Thymus (tissue), 11 donors: ENCODE measurements around the gene PHC2. TPM values are rescaled to one million over a fixed set of nuclear protein-coding genes. Genes with fewer than 3 reads are reported as not detected.

Experiments used
- DNase-seq, 9 donors: peaks; one replicate each; pipeline ENCODE4 v3.0.0-alpha.2; 2013; ENCODE audit warnings: low spot score in 9 of 9, low read depth in 6 of 9, missing footprints in 1 of 9
- H3K27ac ChIP-seq, 2 donors: one replicate each; pipeline ENCODE4 v1.5.1; 2013; ENCODE audit warnings: control low read depth in 1 of 2, low read depth in 1 of 2, low read length in 1 of 2, mild to moderate bottlenecking in 1 of 2, moderate library complexity in 1 of 2
- H3K27me3 ChIP-seq, 2 donors: one replicate each; pipeline ENCODE4 v1.5.1; 2013; ENCODE audit warnings: low read length in 1 of 2; ENCODE audit not compliant: control insufficient read depth in 2 of 2, insufficient read depth in 1 of 2
- H3K36me3 ChIP-seq, 2 donors: one replicate each; pipeline ENCODE4 v1.5.1; 2013; ENCODE audit warnings: low read length in 1 of 2, mild to moderate bottlenecking in 1 of 2, moderate library complexity in 1 of 2; ENCODE audit not compliant: control insufficient read depth in 2 of 2, insufficient read depth in 2 of 2
- H3K4me1 ChIP-seq, 2 donors: one replicate each; pipeline ENCODE4 v1.5.1; 2013; ENCODE audit warnings: low read length in 2 of 2; ENCODE audit not compliant: control insufficient read depth in 2 of 2, insufficient read depth in 2 of 2
- H3K4me3 ChIP-seq, 2 donors: one replicate each; pipeline ENCODE4 v1.5.1; 2013; ENCODE audit warnings: low read length in 2 of 2, control low read depth in 1 of 2, mild to moderate bottlenecking in 1 of 2
- H3K9me3 ChIP-seq, 2 donors: one replicate each; pipeline ENCODE4 v1.5.1; 2013; ENCODE audit warnings: low read length in 1 of 2, mild to moderate bottlenecking in 1 of 2; ENCODE audit not compliant: control insufficient read depth in 2 of 2, insufficient read depth in 1 of 2
- WGBS: extraction: QIAGEN DNeasy Blood & Tissue Kit; methylation state at CpG from one replicate; pipeline ENCODE4 v1.1.7; 2013; 5-methylcytosine and 5-hydroxymethylcytosine counted together
- polyA plus RNA-seq: library from polyadenylated mRNA; stranded (reverse); fragments of 200-250 nt; gene quantifications from one replicate; pipeline ENCODE4 v1.2.3, GENCODE V29; 2013
- total RNA-seq: library from RNA; stranded (reverse); fragments of 120-200 nt; gene quantifications from one replicate; pipeline ENCODE4 v1.2.4, GENCODE V29; 2013
- donor health status: healthy.

The PHC2 gene
- total and polyA plus RNA-seq, 2 donors = 35.0 to 79.0 TPM

DNA sequence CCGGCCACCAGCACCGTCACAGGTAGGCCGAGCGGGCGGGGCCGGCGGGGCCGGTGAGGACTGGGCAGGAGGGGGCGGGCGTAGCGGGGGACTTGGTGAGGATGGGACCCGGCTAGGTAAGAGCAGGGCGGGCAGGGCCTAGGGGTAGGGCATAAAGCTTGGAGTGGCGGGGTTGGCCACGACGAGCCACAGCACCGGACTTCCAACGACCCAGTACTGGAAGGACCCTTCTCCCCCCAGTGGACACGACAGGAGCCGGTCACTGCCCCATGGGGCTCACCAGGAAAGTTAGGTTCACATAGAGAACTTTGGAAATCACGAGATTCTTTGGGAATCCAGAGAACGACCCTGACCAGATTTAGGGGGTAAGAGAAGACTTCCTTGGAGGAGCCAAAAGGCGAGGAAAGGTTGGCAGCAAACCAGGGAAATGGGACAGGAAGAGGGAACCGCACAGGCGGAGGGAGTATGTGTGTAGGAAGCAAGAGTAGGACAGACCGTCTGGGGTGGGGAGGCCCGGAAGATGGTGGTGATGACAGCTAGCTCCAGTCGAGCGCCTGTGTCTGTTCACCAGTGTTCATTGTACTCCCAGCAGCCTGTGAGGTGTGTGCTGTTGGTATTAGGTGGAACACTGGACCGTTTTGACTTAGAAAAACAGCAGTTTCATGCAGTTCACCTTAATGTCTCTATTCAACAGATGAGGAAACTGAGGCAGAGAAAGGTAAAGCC lies 154.2 kb downstream of the PHC2 start:
- peaks cover 35 to 52% of the 10 kb centered on the region in 2 donors for H3K36me3 ChIP-seq
- no peak overlapping the region for H3K4me3 ChIP-seq
- H3K9me3 ChIP-seq = no peaks in the 10 kb centered on the region
- no peaks in the 10 kb centered on the region for H3K27me3 ChIP-seq
- WGBS = 94% methylated on average over 30 of the region's 30 CpGs
- H3K4me1 ChIP-seq = no peaks in the 10 kb centered on the region
- no peak for DNase-seq
- H3K27ac ChIP-seq = no peak overlapping the region

DNA sequence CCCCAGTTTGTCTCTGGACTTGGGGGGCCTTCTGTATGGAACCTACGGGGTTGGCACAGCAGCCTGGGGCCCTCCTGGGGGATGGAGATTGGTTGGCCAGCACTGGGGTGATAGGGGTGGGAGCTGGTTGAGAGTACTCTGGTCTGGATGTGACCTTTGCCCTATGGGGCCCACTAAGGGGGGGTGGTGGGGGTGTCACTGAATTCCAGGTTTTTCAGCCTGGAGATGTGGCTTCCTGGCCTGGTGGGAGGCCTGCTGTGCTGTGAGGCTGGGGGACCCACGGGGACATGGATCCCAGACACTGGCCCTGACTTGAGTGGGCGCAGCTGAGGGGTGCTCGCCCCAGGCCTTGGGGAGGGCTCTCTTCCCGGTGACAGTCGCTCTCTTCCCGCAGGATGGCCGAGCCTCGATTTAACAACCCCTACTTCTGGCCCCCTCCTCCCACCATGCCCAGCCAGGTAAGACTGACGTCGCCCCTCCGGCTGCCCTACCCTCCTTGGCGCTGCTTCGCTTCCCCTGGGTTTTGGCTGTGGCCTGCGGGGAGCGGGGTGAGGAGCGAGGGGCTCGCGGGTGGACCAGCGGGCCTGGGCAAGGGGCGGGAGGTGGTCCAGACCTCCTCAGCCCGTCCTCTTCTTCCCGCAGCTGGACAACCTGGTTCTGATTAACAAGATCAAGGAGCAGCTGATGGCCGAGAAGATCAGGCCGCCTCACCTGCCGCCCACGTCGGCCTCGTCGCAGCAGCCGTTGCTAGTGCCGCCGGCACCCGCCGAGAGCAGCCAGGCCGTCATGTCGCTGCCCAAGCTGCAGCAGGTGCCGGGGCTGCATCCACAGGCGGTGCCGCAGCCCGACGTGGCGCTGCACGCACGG lies 155.0 kb downstream of the PHC2 start:
- Histone ChIP-seq H3K4me3 (no peak overlapping the region), H3K9me3 (no peaks in the 10 kb centered on the region), H3K27me3 (no peaks in the 10 kb centered on the region), H3K27ac (no peak overlapping the region), H3K4me1 (no peaks in the 10 kb centered on the region), H3K36me3 (peaks cover 34 to 51% of the 10 kb centered on the region in 2 donors)
- DNase-seq = no peak
- WGBS = 99% methylated on average over 45 of the region's 45 CpGs

DNA sequence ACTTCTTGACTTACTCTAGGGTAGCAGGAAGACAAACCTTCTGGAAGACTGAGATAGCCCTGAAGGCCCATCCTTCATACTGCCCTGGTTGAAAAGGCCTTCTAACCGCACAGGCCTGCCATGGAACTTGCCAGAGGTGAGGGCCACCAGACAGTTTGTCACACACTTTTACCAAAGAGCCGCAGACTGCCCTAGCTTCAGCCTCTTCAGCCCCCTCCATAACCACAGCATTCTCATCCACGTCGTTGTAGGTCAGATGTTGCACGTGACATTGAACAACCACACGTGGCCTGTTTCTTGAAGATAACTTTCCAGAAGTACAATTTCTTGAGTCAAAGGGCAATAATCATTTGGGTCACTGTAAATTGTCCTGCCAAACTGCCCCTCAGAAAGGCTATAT lies 155.7 kb downstream of the PHC2 start:
- no peaks in the 10 kb centered on the region for H3K4me1 ChIP-seq
- H3K36me3 ChIP-seq = peaks cover 30 to 49% of the 10 kb centered on the region in 2 donors
- H3K9me3 ChIP-seq = no peaks in the 10 kb centered on the region
- DNase-seq = no peak
- H3K27ac ChIP-seq = no peak overlapping the region
- no peak overlapping the region for H3K4me3 ChIP-seq
- WGBS = 96% methylated on average over 6 of the region's 6 CpGs
- no peaks in the 10 kb centered on the region for H3K27me3 ChIP-seq

DNA sequence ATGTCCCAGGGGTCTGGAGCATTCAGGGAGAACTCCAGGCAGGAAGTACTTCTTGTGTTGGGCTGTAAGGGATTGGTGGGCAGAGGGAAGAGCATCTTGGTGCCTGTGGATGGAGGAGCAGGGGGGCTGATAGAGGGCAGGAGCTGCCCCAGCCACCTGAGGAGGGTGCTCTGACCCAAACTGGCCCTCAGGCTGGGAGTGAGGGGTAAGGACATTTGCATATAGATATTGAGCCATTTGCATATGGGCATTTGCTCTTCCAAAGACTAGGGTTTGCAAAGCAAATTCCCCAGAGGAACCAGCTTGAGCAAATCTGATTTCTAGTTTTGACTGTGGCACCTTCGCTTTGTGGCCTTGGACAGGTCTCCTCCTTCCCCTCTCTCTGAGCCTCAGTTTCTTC lies 156.4 kb downstream of the PHC2 start:
- no peak for DNase-seq
- no peak overlapping the region for H3K4me3 ChIP-seq
- WGBS = 100% methylated on average over 1 of the region's 1 CpG
- no peaks in the 10 kb centered on the region for H3K9me3 ChIP-seq
- no peaks in the 10 kb centered on the region for H3K27me3 ChIP-seq
- no peak overlapping the region for H3K27ac ChIP-seq
- H3K4me1 ChIP-seq = no peaks in the 10 kb centered on the region
- peaks cover 31 to 44% of the 10 kb centered on the region in 2 donors for H3K36me3 ChIP-seq

DNA sequence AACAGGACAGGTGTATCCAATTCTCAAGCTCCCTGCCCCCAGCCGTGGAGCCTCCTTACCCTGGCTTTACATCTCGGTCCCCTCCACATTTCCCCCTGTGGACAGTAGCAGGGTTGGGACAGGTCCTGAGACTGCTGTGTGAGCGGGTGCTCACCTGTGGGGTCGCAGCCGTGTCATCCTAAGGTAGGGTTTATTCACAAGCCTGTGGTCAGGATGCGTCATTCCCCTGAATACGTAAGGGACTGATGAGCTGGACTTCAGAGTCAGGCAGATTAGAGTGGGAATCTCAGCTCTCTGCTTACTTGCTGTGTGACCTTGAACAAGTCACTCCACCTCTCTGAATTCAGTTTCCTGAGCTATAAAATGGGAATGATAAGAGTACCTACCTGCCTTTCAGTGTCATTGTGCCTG lies 156.9 kb downstream of the PHC2 start:
- H3K27me3 ChIP-seq = no peaks in the 10 kb centered on the region
- no peak overlapping the region for H3K4me3 ChIP-seq
- 84% methylated on average over 7 of the region's 7 CpGs for WGBS
- peaks cover 31 to 46% of the 10 kb centered on the region in 2 donors for H3K36me3 ChIP-seq
- no peaks in the 10 kb centered on the region for H3K9me3 ChIP-seq
- no peaks in the 10 kb centered on the region for H3K4me1 ChIP-seq
- no peak overlapping the region for H3K27ac ChIP-seq
- DNase-seq = no peak

Other genes with a start within 250 kb of the PHC2 start
- gene TRIM62, start 249.1 kb downstream of the PHC2 start, total RNA-seq = 1.8 TPM
- 7.8 TPM for gene TRIM62, start 249.1 kb downstream of the PHC2 start, polyA plus RNA-seq
- gene ZNF362, start 174.6 kb downstream of the PHC2 start, total RNA-seq = 11.0 TPM
- gene ZNF362, start 174.6 kb downstream of the PHC2 start, polyA plus RNA-seq = 18.3 TPM
- gene A3GALT2, start 110.0 kb downstream of the PHC2 start, total RNA-seq = not detected
- not detected for gene A3GALT2, start 110.0 kb downstream of the PHC2 start, polyA plus RNA-seq
- gene ZSCAN20, start 41.5 kb upstream of the PHC2 start, total RNA-seq = 3.1 TPM
- gene ZSCAN20, start 41.5 kb upstream of the PHC2 start, polyA plus RNA-seq = 0.68 TPM